Transverse colon (tissue), 4 donors: ENCODE measurements around the gene PHF23.

Source experiments
- CTCF ChIP-seq, 5 experiments: fragments of 200-600 bp in 3 of 5; fragments of 450-650 bp in 2 of 5; sonication (generic) in 3 of 5; IDR thresholded peaks; 1 replicate in 2 of 5; 2 replicates in 3 of 5; pipeline ENCODE4 v1.5.1; 2016 to 2017; ENCODE audit warnings: antibody characterized with exemption in 5 of 5, inconsistent platforms in 3 of 5, mild to moderate bottlenecking in 2 of 5, moderate library complexity in 1 of 5
- EP300 ChIP-seq: sonication (generic); formaldehyde crosslinking; IDR thresholded peaks from one replicate; pipeline ENCODE4 v1.6.1; 2017; ENCODE audit warnings: antibody characterized with exemption, low read depth
- POLR2A ChIP-seq: fragments of 450-650 bp; IDR thresholded peaks from one replicate; pipeline ENCODE4 v1.6.1; 2016; ENCODE audit warnings: antibody characterized with exemption, mild to moderate bottlenecking, moderate library complexity
- POLR2AphosphoS5 ChIP-seq, 3 donors: sonication (generic); formaldehyde crosslinking; IDR thresholded peaks; one replicate each; pipeline ENCODE4 v1.6.1; 2016; ENCODE audit warnings: antibody characterized with exemption in 3 of 3

DNA sequence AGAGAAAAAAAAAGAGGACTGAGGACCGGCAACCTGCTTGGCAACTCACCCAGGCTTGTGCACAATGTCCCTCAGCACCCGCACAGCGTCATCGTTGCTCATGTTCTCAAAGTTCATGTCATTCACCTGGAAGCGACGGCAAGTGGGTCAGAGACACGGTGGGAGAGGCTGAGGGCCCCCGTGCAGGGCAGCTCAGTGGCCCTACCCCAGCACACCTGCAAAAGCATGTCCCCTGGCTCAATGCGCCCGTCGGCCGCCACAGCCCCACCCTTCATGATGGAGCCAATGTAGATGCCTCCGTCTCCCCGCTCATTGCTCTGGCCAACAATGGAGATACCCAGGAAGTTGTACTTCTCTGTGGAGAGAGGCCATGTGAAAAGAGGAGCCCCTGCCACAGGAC is 10.3 kb downstream of the PHF23 start:
- TF ChIP-seq EP300 (no peak), CTCF (IDR thresholded peaks at IDR 0.05) (no peak), POLR2A (no peak), POLR2AphosphoS5 (IDR thresholded peaks at IDR 0.05) (no peak)
